ENCODE results near the gene CRYL1.

GRCh38 chr13:20461860-20462532 lies 63.7 kb downstream of the CRYL1 start:
- TF ChIP-seq CTCF (IDR thresholded peaks at IDR 0.05) (no peak), ZNF232 (CRISPR knock-in tag; IDR thresholded peaks at IDR 0.05) (no peak), TEAD4 (CRISPR knock-in tag; IDR thresholded peaks at IDR 0.05) (no peak), HMGXB4 (CRISPR knock-in tag; IDR thresholded peaks at IDR 0.05) (no peak), NFE2L1 (CRISPR knock-in tag; IDR thresholded peaks at IDR 0.05) (no peak), ESRRA (CRISPR knock-in tag; IDR thresholded peaks at IDR 0.05; ENCODE audit: borderline replicate concordance) (no peak), FOXP1 (CRISPR knock-in tag; IDR thresholded peaks at IDR 0.05; ENCODE audit: borderline replicate concordance) (no peak), CREM (CRISPR knock-in tag; IDR thresholded peaks at IDR 0.05) (no peak), SMAD3 (CRISPR knock-in tag; IDR thresholded peaks at IDR 0.05; ENCODE audit: borderline replicate concordance) (no peak), NR1H2 (CRISPR knock-in tag; IDR thresholded peaks at IDR 0.05) (no peak)
- TF ChIP-seq, protein P1, sequence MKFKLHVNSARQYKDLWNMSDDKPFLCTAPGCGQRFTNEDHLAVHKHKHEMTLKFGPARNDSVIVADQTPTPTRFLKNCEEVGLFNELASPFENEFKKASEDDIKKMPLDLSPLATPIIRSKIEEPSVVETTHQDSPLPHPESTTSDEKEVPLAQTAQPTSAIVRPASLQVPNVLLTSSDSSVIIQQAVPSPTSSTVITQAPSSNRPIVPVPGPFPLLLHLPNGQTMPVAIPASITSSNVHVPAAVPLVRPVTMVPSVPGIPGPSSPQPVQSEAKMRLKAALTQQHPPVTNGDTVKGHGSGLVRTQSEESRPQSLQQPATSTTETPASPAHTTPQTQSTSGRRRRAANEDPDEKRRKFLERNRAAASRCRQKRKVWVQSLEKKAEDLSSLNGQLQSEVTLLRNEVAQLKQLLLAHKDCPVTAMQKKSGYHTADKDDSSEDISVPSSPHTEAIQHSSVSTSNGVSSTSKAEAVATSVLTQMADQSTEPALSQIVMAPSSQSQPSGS (CRISPR knock-in tag; IDR thresholded peaks at IDR 0.05; ENCODE audit: borderline replicate concordance, low read depth): no peak
- TF ChIP-seq, protein P2, sequence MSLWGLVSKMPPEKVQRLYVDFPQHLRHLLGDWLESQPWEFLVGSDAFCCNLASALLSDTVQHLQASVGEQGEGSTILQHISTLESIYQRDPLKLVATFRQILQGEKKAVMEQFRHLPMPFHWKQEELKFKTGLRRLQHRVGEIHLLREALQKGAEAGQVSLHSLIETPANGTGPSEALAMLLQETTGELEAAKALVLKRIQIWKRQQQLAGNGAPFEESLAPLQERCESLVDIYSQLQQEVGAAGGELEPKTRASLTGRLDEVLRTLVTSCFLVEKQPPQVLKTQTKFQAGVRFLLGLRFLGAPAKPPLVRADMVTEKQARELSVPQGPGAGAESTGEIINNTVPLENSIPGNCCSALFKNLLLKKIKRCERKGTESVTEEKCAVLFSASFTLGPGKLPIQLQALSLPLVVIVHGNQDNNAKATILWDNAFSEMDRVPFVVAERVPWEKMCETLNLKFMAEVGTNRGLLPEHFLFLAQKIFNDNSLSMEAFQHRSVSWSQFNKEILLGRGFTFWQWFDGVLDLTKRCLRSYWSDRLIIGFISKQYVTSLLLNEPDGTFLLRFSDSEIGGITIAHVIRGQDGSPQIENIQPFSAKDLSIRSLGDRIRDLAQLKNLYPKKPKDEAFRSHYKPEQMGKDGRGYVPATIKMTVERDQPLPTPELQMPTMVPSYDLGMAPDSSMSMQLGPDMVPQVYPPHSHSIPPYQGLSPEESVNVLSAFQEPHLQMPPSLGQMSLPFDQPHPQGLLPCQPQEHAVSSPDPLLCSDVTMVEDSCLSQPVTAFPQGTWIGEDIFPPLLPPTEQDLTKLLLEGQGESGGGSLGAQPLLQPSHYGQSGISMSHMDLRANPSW (CRISPR knock-in tag; conservative IDR thresholded peaks at IDR 0.05; ENCODE audit: low read depth): no peak
- TF ChIP-seq, protein P3, sequence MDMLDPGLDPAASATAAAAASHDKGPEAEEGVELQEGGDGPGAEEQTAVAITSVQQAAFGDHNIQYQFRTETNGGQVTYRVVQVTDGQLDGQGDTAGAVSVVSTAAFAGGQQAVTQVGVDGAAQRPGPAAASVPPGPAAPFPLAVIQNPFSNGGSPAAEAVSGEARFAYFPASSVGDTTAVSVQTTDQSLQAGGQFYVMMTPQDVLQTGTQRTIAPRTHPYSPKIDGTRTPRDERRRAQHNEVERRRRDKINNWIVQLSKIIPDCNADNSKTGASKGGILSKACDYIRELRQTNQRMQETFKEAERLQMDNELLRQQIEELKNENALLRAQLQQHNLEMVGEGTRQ (CRISPR knock-in tag; IDR thresholded peaks at IDR 0.05): no peak

All from WTC11 (cell line).